ENCODE measurements around the gene CYB5A.

Gene CYB5A

DNA sequence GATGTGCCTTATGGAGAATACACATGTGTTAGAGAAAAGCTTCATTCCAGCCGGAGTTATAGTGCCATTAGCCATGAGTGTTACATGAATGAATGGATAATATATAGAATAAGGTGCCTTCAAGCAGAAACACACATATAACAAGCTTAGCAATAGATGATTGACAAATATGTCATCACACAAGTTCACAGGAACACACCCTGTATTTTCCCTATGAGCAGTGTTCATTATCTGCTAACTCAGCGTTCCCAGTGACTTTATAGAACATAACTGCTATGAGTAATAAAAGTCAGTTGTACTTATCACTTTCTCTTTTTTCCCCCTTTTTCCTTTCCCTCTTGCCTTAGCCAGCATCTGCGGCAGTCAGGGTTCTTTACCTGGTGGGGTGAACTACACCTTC, 78.3 kb downstream of the CYB5A start:
- TF ChIP-seq, protein P1, sequence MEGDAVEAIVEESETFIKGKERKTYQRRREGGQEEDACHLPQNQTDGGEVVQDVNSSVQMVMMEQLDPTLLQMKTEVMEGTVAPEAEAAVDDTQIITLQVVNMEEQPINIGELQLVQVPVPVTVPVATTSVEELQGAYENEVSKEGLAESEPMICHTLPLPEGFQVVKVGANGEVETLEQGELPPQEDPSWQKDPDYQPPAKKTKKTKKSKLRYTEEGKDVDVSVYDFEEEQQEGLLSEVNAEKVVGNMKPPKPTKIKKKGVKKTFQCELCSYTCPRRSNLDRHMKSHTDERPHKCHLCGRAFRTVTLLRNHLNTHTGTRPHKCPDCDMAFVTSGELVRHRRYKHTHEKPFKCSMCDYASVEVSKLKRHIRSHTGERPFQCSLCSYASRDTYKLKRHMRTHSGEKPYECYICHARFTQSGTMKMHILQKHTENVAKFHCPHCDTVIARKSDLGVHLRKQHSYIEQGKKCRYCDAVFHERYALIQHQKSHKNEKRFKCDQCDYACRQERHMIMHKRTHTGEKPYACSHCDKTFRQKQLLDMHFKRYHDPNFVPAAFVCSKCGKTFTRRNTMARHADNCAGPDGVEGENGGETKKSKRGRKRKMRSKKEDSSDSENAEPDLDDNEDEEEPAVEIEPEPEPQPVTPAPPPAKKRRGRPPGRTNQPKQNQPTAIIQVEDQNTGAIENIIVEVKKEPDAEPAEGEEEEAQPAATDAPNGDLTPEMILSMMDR (IDR thresholded peaks at IDR 0.05; ENCODE audit: low read length, missing control alignments) = no peak
- DNase-seq (ENCODE audit: low read depth) = no peak
- no peak overlapping the region for H3K4me3 ChIP-seq (replicated peaks; ENCODE audit: low read depth, low read length)

DNA sequence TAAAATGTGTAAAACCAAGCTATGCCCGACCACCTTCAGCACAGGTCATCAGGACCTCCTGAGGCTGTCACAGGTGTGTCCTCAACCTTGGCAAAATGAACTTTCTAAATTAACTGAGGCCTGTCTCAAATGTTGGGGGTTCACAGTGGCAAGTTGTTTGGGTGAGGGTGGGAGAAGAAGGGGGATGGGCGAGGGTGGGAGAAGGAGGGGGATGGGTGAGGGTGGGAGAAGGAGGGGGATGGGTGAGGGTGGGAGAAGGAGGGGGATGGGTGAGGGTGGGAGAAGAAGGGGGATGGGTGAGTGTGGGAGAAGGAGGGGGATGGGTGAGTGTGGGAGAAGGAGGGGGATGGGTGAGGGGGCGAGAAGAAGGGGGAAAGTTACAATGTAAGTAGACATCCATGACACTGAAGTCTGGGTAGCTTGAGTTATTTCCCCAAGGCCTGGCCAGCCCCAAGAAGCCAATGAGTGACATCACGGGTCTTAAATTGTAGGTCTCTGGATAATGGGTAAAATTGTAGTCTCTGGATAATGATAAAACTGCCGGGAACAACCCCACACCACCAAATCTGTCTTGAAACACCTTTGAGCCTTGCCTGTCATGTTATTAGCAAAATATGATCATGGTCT, 87.1 kb downstream of the CYB5A start:
- no peak for DNase-seq (ENCODE audit: low read depth)
- TF ChIP-seq, protein P1 (IDR thresholded peaks at IDR 0.05; ENCODE audit: low read length, missing control alignments) = no peak
- no peak overlapping the region for H3K4me3 ChIP-seq (replicated peaks; ENCODE audit: low read depth, low read length)

DNA sequence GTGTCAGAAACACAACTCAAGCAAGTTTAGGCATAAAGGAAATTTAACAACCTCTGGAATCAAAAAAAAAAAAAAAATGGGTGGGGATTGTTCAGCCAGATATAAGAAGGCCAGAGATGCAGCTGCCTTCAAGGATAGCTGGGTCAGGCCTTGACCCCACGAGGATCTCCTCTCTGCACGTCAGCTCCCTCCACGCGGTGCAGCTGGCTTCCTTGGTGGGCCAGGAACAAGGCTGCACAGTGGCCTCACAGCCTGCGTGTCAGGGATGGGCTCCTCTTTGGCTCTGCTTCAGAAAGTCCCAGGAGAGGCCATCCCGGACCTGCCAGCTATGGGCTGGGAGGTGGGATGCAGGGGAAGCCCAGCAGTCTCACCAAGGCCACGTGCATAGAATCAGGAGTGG, 88.0 kb downstream of the CYB5A start:
- no peak overlapping the region for H3K4me3 ChIP-seq (replicated peaks; ENCODE audit: low read depth, low read length)
- no peak for DNase-seq (ENCODE audit: low read depth)
- TF ChIP-seq, protein P1 (IDR thresholded peaks at IDR 0.05; ENCODE audit: low read length, missing control alignments) = no peak

Data from fibroblast of pulmonary artery (primary cell).